Activated CD8-positive, alpha-beta T cell treated with anti-CD3 and anti-CD28 coated beads for 36 hours (primary cell): ENCODE data around the gene ATG10. TPM values are rescaled to one million over a fixed set of nuclear protein-coding genes. Genes with fewer than 3 reads are reported as not detected.

Experiments used
- ATAC-seq: fragments of 200-7000 bp; cut with Tn5 transposase; one replicate; pipeline ENCODE4 v1.10.0; 2021; ENCODE audit warnings: mild to moderate bottlenecking, moderate library complexity
- CTCF ChIA-PET: fragments of 350-600 bp; sonication (Branson Sonifier 250); formaldehyde crosslinking; loops from one replicate; lab custom pipeline; 2021; ENCODE audit warnings: antibody characterized with exemption; lab: Charles Lee
- POLR2A ChIA-PET: fragments of 350-600 bp; sonication (Branson Sonifier 250); formaldehyde crosslinking; loops from one replicate; lab custom pipeline; 2021; ENCODE audit warnings: antibody characterized with exemption; lab: Charles Lee
- DNase-seq: peaks from one replicate; pipeline ENCODE4 v3.0.0-alpha.2; 2020
- H3K27ac Mint-ChIP-seq: one replicate; pipeline ENCODE4 v1.8.0; 2021; ENCODE audit warnings: mild to moderate bottlenecking, mixed read lengths
- H3K27me3 Mint-ChIP-seq: one replicate; pipeline ENCODE4 v1.8.0; 2021; ENCODE audit warnings: mixed read lengths
- H3K36me3 Mint-ChIP-seq: one replicate; pipeline ENCODE4 v1.8.0; 2021; ENCODE audit warnings: low read depth, mixed read lengths
- H3K4me1 Mint-ChIP-seq: one replicate; pipeline ENCODE4 v1.8.0; 2021; ENCODE audit warnings: low read depth, mixed read lengths
- H3K4me3 Mint-ChIP-seq: one replicate; pipeline ENCODE4 v1.8.0; 2021; ENCODE audit warnings: mild to moderate bottlenecking, moderate library complexity, mixed read lengths
- H3K9me3 Mint-ChIP-seq: one replicate; pipeline ENCODE4 v1.8.0; 2021; ENCODE audit warnings: mixed read lengths
- intact Hi-C: fragments of 100-400 bp; cut with micrococcal nuclease; formaldehyde crosslinking; loops from one replicate; pipeline ENCODE4 v1.10.0; 2022
- total RNA-seq, 2 experiments: library from RNA; stranded (reverse); gene quantifications; one replicate each; pipeline ENCODE4 v1.2.3, GENCODE V29; 2021
- TF ChIP-seq, protein P1 (sequence below): fragments of 200-600 bp; IDR thresholded peaks from one replicate; pipeline ENCODE4 v1.8.0; 2022; ENCODE audit warnings: antibody characterized with exemption, mild to moderate bottlenecking

The ATG10 gene
- total RNA-seq, 2 experiments from 2014 or later: 7.5 to 12.0 TPM

GRCh38 chr5:82217917-82218316 is 246.1 kb downstream of the ATG10 start:
- ATAC-seq: no peak
- Mint-ChIP-seq H3K36me3 (no peaks in the 10 kb centered on the region), H3K4me1 (no peaks in the 10 kb centered on the region), H3K9me3 (no peaks in the 10 kb centered on the region), H3K4me3 (no peak overlapping the region), H3K27ac (no peak overlapping the region), H3K27me3 (no peaks in the 10 kb centered on the region)
- POLR2A ChIA-PET: no interaction called here
- CTCF ChIA-PET: interaction anchor here (1.5 kb wide), 1 partner anchor 8 kb away, joined by 5 read pairs; no protein-coding TSS in a partner anchor
- TF ChIP-seq, protein P1, sequence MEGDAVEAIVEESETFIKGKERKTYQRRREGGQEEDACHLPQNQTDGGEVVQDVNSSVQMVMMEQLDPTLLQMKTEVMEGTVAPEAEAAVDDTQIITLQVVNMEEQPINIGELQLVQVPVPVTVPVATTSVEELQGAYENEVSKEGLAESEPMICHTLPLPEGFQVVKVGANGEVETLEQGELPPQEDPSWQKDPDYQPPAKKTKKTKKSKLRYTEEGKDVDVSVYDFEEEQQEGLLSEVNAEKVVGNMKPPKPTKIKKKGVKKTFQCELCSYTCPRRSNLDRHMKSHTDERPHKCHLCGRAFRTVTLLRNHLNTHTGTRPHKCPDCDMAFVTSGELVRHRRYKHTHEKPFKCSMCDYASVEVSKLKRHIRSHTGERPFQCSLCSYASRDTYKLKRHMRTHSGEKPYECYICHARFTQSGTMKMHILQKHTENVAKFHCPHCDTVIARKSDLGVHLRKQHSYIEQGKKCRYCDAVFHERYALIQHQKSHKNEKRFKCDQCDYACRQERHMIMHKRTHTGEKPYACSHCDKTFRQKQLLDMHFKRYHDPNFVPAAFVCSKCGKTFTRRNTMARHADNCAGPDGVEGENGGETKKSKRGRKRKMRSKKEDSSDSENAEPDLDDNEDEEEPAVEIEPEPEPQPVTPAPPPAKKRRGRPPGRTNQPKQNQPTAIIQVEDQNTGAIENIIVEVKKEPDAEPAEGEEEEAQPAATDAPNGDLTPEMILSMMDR: no peak
- DNase-seq: no peak
- intact Hi-C loops: no loop called here

- Mint-ChIP-seq H3K27me3 (no peaks in the 10 kb centered on the region), H3K36me3 (no peaks in the 10 kb centered on the region), H3K4me1 (no peaks in the 10 kb centered on the region), H3K4me3 (no peak overlapping the region), H3K9me3 (no peaks in the 10 kb centered on the region), H3K27ac (no peak overlapping the region)
- CTCF ChIA-PET: interaction anchor here (1.5 kb wide), 1 partner anchor 7 kb away, joined by 5 read pairs; no protein-coding TSS in a partner anchor
- intact Hi-C loops: no loop called here
- ATAC-seq: no peak
- POLR2A ChIA-PET: no interaction called here
- DNase-seq: no peak
- TF ChIP-seq, protein P1: no peak
These were observed 246.7 kb downstream of the ATG10 start for GRCh38 chr5:82218374-82219156.

DNA sequence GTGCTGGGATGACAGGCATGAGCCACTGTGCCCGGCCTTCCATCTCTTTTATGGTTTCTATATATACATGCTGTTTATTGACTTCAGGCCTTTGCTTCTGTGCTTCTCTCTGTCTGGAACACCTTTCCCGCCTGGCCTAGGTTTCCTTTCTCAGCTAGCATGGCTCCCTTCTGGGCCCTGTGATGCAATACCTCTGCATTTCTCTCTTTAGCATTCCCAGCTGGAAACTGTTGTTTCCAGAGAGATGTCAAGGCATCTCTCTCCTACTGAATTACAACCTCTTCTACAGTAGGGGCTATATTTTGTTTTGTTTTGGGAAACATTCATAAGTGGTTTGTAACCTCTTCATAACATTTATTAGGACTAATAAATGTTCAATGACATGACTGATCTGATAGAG is 249.2 kb downstream of the ATG10 start:
- no peaks in the 10 kb centered on the region for H3K36me3 Mint-ChIP-seq
- ATAC-seq (no peak), DNase-seq (no peak)
- no peak overlapping the region for H3K4me3 Mint-ChIP-seq
- peaks cover 3% of the 10 kb centered on the region for H3K4me1 Mint-ChIP-seq
- H3K27me3 Mint-ChIP-seq: no peaks in the 10 kb centered on the region
- no peak overlapping the region for H3K27ac Mint-ChIP-seq
- ChIA-PET CTCF (no interaction called here), POLR2A (no interaction called here)
- TF ChIP-seq, protein P1: no peak
- intact Hi-C loops: loop anchor here (5.0 kb wide), 2 partner anchors 44 to 794 kb away; no protein-coding TSS in a partner anchor
- no peaks in the 10 kb centered on the region for H3K9me3 Mint-ChIP-seq

DNA sequence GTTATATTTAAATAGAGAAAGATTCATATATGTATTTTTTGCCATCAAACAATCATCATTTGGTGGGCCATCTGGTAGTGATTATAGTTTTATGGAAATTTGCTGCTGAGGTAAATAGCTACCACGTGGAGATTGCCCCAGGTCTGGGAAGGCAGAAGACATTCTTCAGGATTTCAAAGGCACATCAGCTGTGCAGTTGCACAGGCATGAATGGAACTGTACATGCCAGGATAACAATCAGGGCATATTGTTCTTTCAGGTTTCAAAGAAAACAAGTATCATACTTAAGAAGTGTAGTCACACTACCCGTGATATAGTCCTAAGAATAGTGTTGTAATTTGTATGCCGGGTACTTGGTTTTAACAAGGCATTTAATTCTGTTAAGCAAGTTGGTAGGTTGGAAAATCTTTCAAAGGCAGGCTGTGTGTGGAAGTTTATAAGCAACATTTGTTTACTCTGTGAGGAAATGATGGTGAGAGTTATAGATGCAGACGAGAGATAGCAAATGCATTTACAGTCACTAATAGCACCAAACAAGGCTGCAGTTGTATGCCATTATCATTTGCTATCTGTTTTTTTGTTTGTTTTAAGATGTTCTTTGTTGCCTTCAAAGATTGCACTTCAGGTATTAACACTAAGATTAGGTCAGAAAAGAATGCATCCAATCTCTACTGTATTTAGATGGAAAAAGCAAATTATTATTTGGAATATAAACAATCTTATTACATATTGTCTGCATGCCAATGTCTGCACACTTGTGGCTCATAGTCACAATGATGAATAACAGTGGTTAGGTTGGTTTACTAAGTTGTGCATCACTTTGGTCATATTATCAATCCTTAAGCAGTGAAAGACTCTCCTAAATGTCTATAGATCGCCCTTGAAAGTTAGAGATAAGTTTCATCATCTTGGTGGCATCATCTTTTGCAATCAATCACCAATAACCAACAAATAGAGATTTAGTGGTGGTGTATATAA is 251.1 kb downstream of the ATG10 start:
- Mint-ChIP-seq H3K4me3 (no peak overlapping the region), H3K9me3 (no peaks in the 10 kb centered on the region)

More for the DNA sequence above, 251.1 kb downstream of the ATG10 start:
- POLR2A ChIA-PET: no interaction called here
- no peaks in the 10 kb centered on the region for H3K36me3 Mint-ChIP-seq
- peaks cover 3% of the 10 kb centered on the region for H3K4me1 Mint-ChIP-seq
- no peaks in the 10 kb centered on the region for H3K27me3 Mint-ChIP-seq
- CTCF ChIA-PET: no interaction called here
- ATAC-seq (no peak), DNase-seq (no peak)
- intact Hi-C loops: loop anchor here (5.0 kb wide), 2 partner anchors 46 to 796 kb away; no protein-coding TSS in a partner anchor
- no peak overlapping the region for H3K27ac Mint-ChIP-seq
- TF ChIP-seq, protein P1: no peak
